IgD-negative memory B cell (primary cell): ENCODE results near the gene GSTT4. TPM values are rescaled to one million over a fixed set of nuclear protein-coding genes. Genes with fewer than 3 reads are reported as not detected.
"Not testable (repeated sequence)": the region's sequence is repeated elsewhere in the genome, so short reads cannot be mapped to it uniquely, and the experiment has no call there.

ENCODE experiments used
- H3K27ac Mint-ChIP-seq, 3 donors: one replicate each; pipeline ENCODE4 v1.8.0; 2020 to 2022; ENCODE audit warnings: mild to moderate bottlenecking in 3 of 3, mixed read lengths in 3 of 3, moderate library complexity in 1 of 3
- H3K27me3 Mint-ChIP-seq: one replicate; pipeline ENCODE4 v1.8.0; 2021; ENCODE audit warnings: mixed read lengths
- H3K36me3 Mint-ChIP-seq: one replicate; pipeline ENCODE4 v1.8.0; 2020; ENCODE audit warnings: mild to moderate bottlenecking, mixed read lengths
- H3K4me1 Mint-ChIP-seq, 3 donors: one replicate each; pipeline ENCODE4 v1.8.0; 2020 to 2022; ENCODE audit warnings: mixed read lengths in 3 of 3, mild to moderate bottlenecking in 1 of 3
- H3K4me3 Mint-ChIP-seq, 4 donors: one replicate each; pipeline ENCODE4 v1.8.0; 2020 to 2022; ENCODE audit warnings: mild to moderate bottlenecking in 4 of 4, mixed read lengths in 4 of 4, moderate library complexity in 3 of 4
- H3K9me3 Mint-ChIP-seq, 3 donors: one replicate each; pipeline ENCODE4 v1.8.0; 2020 to 2021; ENCODE audit warnings: mixed read lengths in 3 of 3, mild to moderate bottlenecking in 1 of 3
- polyA plus RNA-seq: library from polyadenylated mRNA; unstranded; fragments of 300-500 nt; fragmentation: Illumina TruSeq; gene quantifications from one replicate; pipeline ENCODE4 v1.2.3, GENCODE V29; 2021

The GSTT4 gene
- polyA plus RNA-seq, 1 donor from 2014 or later: not detected

GRCh38 chr22:23986538-23987178, 18.6 kb downstream of the GSTT4 start:
- H3K36me3 Mint-ChIP-seq, H3K27ac Mint-ChIP-seq, H3K27me3 Mint-ChIP-seq, H3K9me3 Mint-ChIP-seq, H3K4me3 Mint-ChIP-seq, H3K4me1 Mint-ChIP-seq: not testable (repeated sequence)

GRCh38 chr22:23986089-23986488, 19.2 kb downstream of the GSTT4 start:
- not testable (repeated sequence) for H3K27ac Mint-ChIP-seq, H3K4me3 Mint-ChIP-seq, H3K36me3 Mint-ChIP-seq, H3K4me1 Mint-ChIP-seq, H3K27me3 Mint-ChIP-seq, H3K9me3 Mint-ChIP-seq

- Mint-ChIP-seq H3K36me3 (no peaks in the 10 kb centered on the region), H3K9me3 (no peaks in the 10 kb centered on the region), H3K27ac (peak overlapping the region in 1 of 3 donors; percentile 85), H3K27me3 (no peaks in the 10 kb centered on the region), H3K4me3 (peak overlapping the region in 1 of 4 donors; percentile 1), H3K4me1 (peaks cover 0 to 2% (median 0%) of the 10 kb centered on the region in 3 donors)
These were observed 20.8 kb downstream of the GSTT4 start for GRCh38 chr22:23984430-23984829.

- H3K4me1 Mint-ChIP-seq, H3K4me3 Mint-ChIP-seq, H3K27me3 Mint-ChIP-seq, H3K27ac Mint-ChIP-seq, H3K9me3 Mint-ChIP-seq, H3K36me3 Mint-ChIP-seq: not testable (repeated sequence)
These were observed 24.7 kb downstream of the GSTT4 start for GRCh38 chr22:23980567-23980966.

- not testable (repeated sequence) for H3K27ac Mint-ChIP-seq, H3K9me3 Mint-ChIP-seq, H3K4me3 Mint-ChIP-seq
These were observed 25.6 kb downstream of the GSTT4 start, which contains the start of gene GSTT2 for GRCh38 chr22:23979557-23980240. Gene GSTT2 (plus strand): TSS chr22:23980134.

GRCh38 chr22:23977304-23977703, 27.9 kb downstream of the GSTT4 start:
- H3K27me3 Mint-ChIP-seq, H3K27ac Mint-ChIP-seq, H3K4me3 Mint-ChIP-seq, H3K9me3 Mint-ChIP-seq, H3K4me1 Mint-ChIP-seq, H3K36me3 Mint-ChIP-seq: not testable (repeated sequence)

More at GRCh38 chr22:23979557-23980240, 25.6 kb downstream of the GSTT4 start, which contains the start of gene GSTT2:
- not testable (repeated sequence) for H3K27me3 Mint-ChIP-seq, H3K4me1 Mint-ChIP-seq, H3K36me3 Mint-ChIP-seq

- not testable (repeated sequence) for H3K27me3 Mint-ChIP-seq, H3K36me3 Mint-ChIP-seq, H3K9me3 Mint-ChIP-seq, H3K4me3 Mint-ChIP-seq, H3K27ac Mint-ChIP-seq
- H3K4me1 Mint-ChIP-seq: peaks cover 0 to 11% (median 7%) of the 10 kb centered on the region in 3 donors
These were observed 30.4 kb downstream of the GSTT4 start for GRCh38 chr22:23974836-23975352.

- H3K4me3 Mint-ChIP-seq, H3K36me3 Mint-ChIP-seq, H3K27ac Mint-ChIP-seq, H3K9me3 Mint-ChIP-seq, H3K27me3 Mint-ChIP-seq: not testable (repeated sequence)
- peaks cover 0 to 16% (median 8%) of the 10 kb centered on the region in 3 donors for H3K4me1 Mint-ChIP-seq
These were observed 30.9 kb downstream of the GSTT4 start, which contains the start of gene DDT for GRCh38 chr22:23974345-23974744. Gene DDT (minus strand): TSS chr22:23974441. CDS start chr22:23974414, 27 bp downstream.

GRCh38 chr22:23971927-23972326, 33.3 kb downstream of the GSTT4 start:
- Mint-ChIP-seq H3K27ac (peak overlapping the region in 1 of 3 donors; percentile 67), H3K4me3 (peak overlapping the region in 1 of 4 donors; percentile 84), H3K4me1 (peaks cover 0 to 20% (median 8%) of the 10 kb centered on the region in 3 donors)
- H3K9me3 Mint-ChIP-seq, H3K36me3 Mint-ChIP-seq, H3K27me3 Mint-ChIP-seq: not testable (repeated sequence)

- Mint-ChIP-seq H3K27ac (peak overlapping the region in 2 of 3 donors; percentile 5 to 13), H3K4me3 (peak overlapping the region in 2 of 4 donors; percentile 60 to 84), H3K27me3 (no peaks in the 10 kb centered on the region), H3K36me3 (no peaks in the 10 kb centered on the region), H3K4me1 (peaks cover 0 to 20% (median 8%) of the 10 kb centered on the region in 3 donors), H3K9me3 (no peaks in the 10 kb centered on the region)
These were observed 34.3 kb downstream of the GSTT4 start for GRCh38 chr22:23970816-23971486.

GRCh38 chr22:23970201-23970641, 35.0 kb downstream of the GSTT4 start:
- no peaks in the 10 kb centered on the region for H3K9me3 Mint-ChIP-seq
- H3K4me1 Mint-ChIP-seq: peaks cover 0 to 20% (median 8%) of the 10 kb centered on the region in 3 donors
- H3K4me3 Mint-ChIP-seq: peak overlapping the region in 2 of 4 donors; percentile 23 to 30
- H3K27ac Mint-ChIP-seq: peak overlapping the region in 2 of 3 donors; percentile 13 to 87
- H3K27me3 Mint-ChIP-seq: no peaks in the 10 kb centered on the region
- H3K36me3 Mint-ChIP-seq: no peaks in the 10 kb centered on the region

GRCh38 chr22:23969071-23969470, 36.2 kb downstream of the GSTT4 start:
- H3K27ac Mint-ChIP-seq: no peak overlapping the region
- no peaks in the 10 kb centered on the region for H3K27me3 Mint-ChIP-seq
- no peaks in the 10 kb centered on the region for H3K9me3 Mint-ChIP-seq
- peaks cover 0 to 20% (median 8%) of the 10 kb centered on the region in 3 donors for H3K4me1 Mint-ChIP-seq
- no peaks in the 10 kb centered on the region for H3K36me3 Mint-ChIP-seq
- H3K4me3 Mint-ChIP-seq: peak overlapping the region in 2 of 4 donors; percentile 23 to 33

- peaks cover 0 to 20% (median 8%) of the 10 kb centered on the region in 3 donors for H3K4me1 Mint-ChIP-seq
- not testable (repeated sequence) for H3K9me3 Mint-ChIP-seq, H3K27ac Mint-ChIP-seq, H3K36me3 Mint-ChIP-seq, H3K27me3 Mint-ChIP-seq, H3K4me3 Mint-ChIP-seq
These were observed 38.7 kb downstream of the GSTT4 start, which contains the start of gene DDTL for GRCh38 chr22:23966568-23966967. Gene DDTL (plus strand): TSS chr22:23966888. CDS start chr22:23966915, 27 bp downstream.

GRCh38 chr22:23966094-23966493, 39.2 kb downstream of the GSTT4 start:
- not testable (repeated sequence) for H3K27ac Mint-ChIP-seq, H3K36me3 Mint-ChIP-seq, H3K9me3 Mint-ChIP-seq, H3K4me3 Mint-ChIP-seq, H3K27me3 Mint-ChIP-seq
- H3K4me1 Mint-ChIP-seq: peaks cover 0 to 17% (median 8%) of the 10 kb centered on the region in 3 donors

GRCh38 chr22:23961084-23961771, 44.0 kb downstream of the GSTT4 start, which contains the start of gene GSTT2B:
Gene GSTT2B (minus strand): TSS chr22:23961195. CDS start chr22:23961131, 64 bp downstream.
- not testable (repeated sequence) for H3K27ac Mint-ChIP-seq, H3K4me1 Mint-ChIP-seq, H3K4me3 Mint-ChIP-seq, H3K9me3 Mint-ChIP-seq, H3K27me3 Mint-ChIP-seq, H3K36me3 Mint-ChIP-seq
